ENCODE data around the gene PRCD. TPM values are rescaled to one million over a fixed set of nuclear protein-coding genes. Genes with fewer than 3 reads are reported as not detected.
A peak's percentile ranks its signal among the peaks of the same experiment; 100 is the strongest.

PRCD gene
- total RNA-seq, 1 donor from 2014 or later, result 3.3 TPM

GRCh38 chr17:76551685-76552084 is 11.8 kb downstream of the PRCD start:
- Mint-ChIP-seq H3K4me1 (ENCODE audit: unreplicated experiment) (peaks cover 14% of the 10 kb centered on the region), H3K27ac (no peak overlapping the region), H3K4me3 (no peak overlapping the region), H3K36me3 (peaks cover 7% of the 10 kb centered on the region), H3K9me3 (no peaks in the 10 kb centered on the region), H3K27me3 (no peaks in the 10 kb centered on the region)
- DNase-seq (ENCODE audit: extremely low spot score, unreplicated experiment), result no peak
- no peak for TF ChIP-seq CTCF (conservative IDR thresholded peaks at IDR 0.05)

GRCh38 chr17:76553178-76553908 is 13.5 kb downstream of the PRCD start:
- Mint-ChIP-seq H3K4me1 (ENCODE audit: unreplicated experiment) (peaks cover 18% of the 10 kb centered on the region), H3K27ac (no peak overlapping the region), H3K9me3 (no peaks in the 10 kb centered on the region), H3K4me3 (no peak overlapping the region), H3K36me3 (peaks cover 7% of the 10 kb centered on the region), H3K27me3 (no peaks in the 10 kb centered on the region)
- no peak for TF ChIP-seq CTCF (conservative IDR thresholded peaks at IDR 0.05)
- no peak for DNase-seq (ENCODE audit: extremely low spot score, unreplicated experiment)

GRCh38 chr17:76554131-76554530 is 14.3 kb downstream of the PRCD start:
- Mint-ChIP-seq H3K27ac (no peak overlapping the region), H3K4me3 (no peak overlapping the region), H3K36me3 (peaks cover 14% of the 10 kb centered on the region), H3K27me3 (no peaks in the 10 kb centered on the region), H3K9me3 (no peaks in the 10 kb centered on the region), H3K4me1 (ENCODE audit: unreplicated experiment) (peaks cover 25% of the 10 kb centered on the region)
- no peak for TF ChIP-seq CTCF (conservative IDR thresholded peaks at IDR 0.05)
- no peak for DNase-seq (ENCODE audit: extremely low spot score, unreplicated experiment)

GRCh38 chr17:76556765-76557367 is 17.0 kb downstream of the PRCD start:
- Mint-ChIP-seq H3K27ac (peak overlapping the region; percentile 98), H3K4me3 (peak overlapping the region; percentile 96), H3K9me3 (no peaks in the 10 kb centered on the region), H3K4me1 (ENCODE audit: unreplicated experiment) (peaks cover 37% of the 10 kb centered on the region), H3K27me3 (no peaks in the 10 kb centered on the region), H3K36me3 (peaks cover 22% of the 10 kb centered on the region)
- TF ChIP-seq CTCF (conservative IDR thresholded peaks at IDR 0.05), result no peak
- DNase-seq (ENCODE audit: extremely low spot score, unreplicated experiment), result no peak

GRCh38 chr17:76557368-76558197 is 17.7 kb downstream of the PRCD start:
- peak; percentile 86 for TF ChIP-seq CTCF (conservative IDR thresholded peaks at IDR 0.05)
- H3K27ac Mint-ChIP-seq, result peak overlapping the region; percentile 98
- H3K36me3 Mint-ChIP-seq, result peaks cover 23% of the 10 kb centered on the region
- peak; percentile 97 for DNase-seq (ENCODE audit: extremely low spot score, unreplicated experiment)
- H3K4me3 Mint-ChIP-seq, result peak overlapping the region; percentile 96
- H3K9me3 Mint-ChIP-seq, result no peaks in the 10 kb centered on the region
- no peaks in the 10 kb centered on the region for H3K27me3 Mint-ChIP-seq
- peaks cover 38% of the 10 kb centered on the region for H3K4me1 Mint-ChIP-seq (ENCODE audit: unreplicated experiment)
